HCT116 (cell line): ENCODE measurements around the gene KIF13A. TPM values are rescaled to one million over a fixed set of nuclear protein-coding genes. Genes with fewer than 3 reads are reported as not detected.

ENCODE experiments used
- ATAC-seq: fragments of 200-7000 bp; cut with Tn5 transposase; 2 replicates; pipeline ENCODE4 v1.9.1; 2020; ENCODE audit warnings: mild to moderate bottlenecking, moderate library complexity
- BruUV-seq: library from RNA; stranded (reverse); fragments of 400-500 nt; replicated peaks from 2 replicates; lab custom pipeline; 2021; lab: Mats Ljungman, UMichigan
- CTCF ChIA-PET: fragments of 300-600 bp; sonication (Branson Sonifier 250); formaldehyde crosslinking; loops from one replicate; lab custom pipeline; 2021; ENCODE audit warnings: antibody characterized with exemption; lab: Charles Lee
- POLR2A ChIA-PET: fragments of 300-600, 350-600 bp; sonication (Branson Sonifier 250); formaldehyde crosslinking; loops from one replicate; lab custom pipeline; 2021; ENCODE audit warnings: antibody characterized with exemption; lab: Charles Lee
- RAD21 ChIA-PET, 2 experiments: fragments of 300-600 bp; sonication (Branson Sonifier 250); formaldehyde crosslinking; loops; one replicate each; lab custom pipeline; 2023; ENCODE audit warnings: low total read pairs in 2 of 2; ENCODE audit not compliant: uncharacterized antibody in 2 of 2, unreplicated experiment in 2 of 2, low non-redundant PET in 1 of 2; lab: Charles Lee
- DNase-seq: peaks from one replicate; pipeline ENCODE4 v3.0.0-alpha.2; 2010; ENCODE audit warnings: low read depth, low spot score
- H2AFZ ChIP-seq: fragments of 200-600 bp; shearing (Covaris generic), sonication (generic); 2 replicates; pipeline ENCODE4 v1.6.1; 2017; ENCODE audit warnings: low read depth, mixed run types, mixed read lengths, antibody characterized with exemption, low read length; ENCODE audit not compliant: poor library complexity, severe bottlenecking
- H3K27ac ChIP-seq: 2 replicates; pipeline ENCODE4 v1.5.1; 2012; ENCODE audit warnings: low read depth, low read length
- H3K27me3 ChIP-seq: fragments of 200-600 bp; sonication (generic); 2 replicates; pipeline ENCODE4 v1.6.1; 2016; ENCODE audit warnings: mixed run types, low read length, mixed read lengths; ENCODE audit not compliant: insufficient read depth
- H3K36me3 ChIP-seq, 2 experiments: fragments of 200-500 bp in 1 of 2; fragments of 200-600 bp in 1 of 2; sonication (Bioruptor generic) in 1 of 2; sonication (generic) in 1 of 2; 2 replicates each; pipeline versions ENCODE4 v1.5.1 to v1.6.1; 2014 to 2016; ENCODE audit warnings: low read length in 2 of 2, inconsistent platforms in 1 of 2, mixed read lengths in 1 of 2, mixed run types in 1 of 2; ENCODE audit not compliant: insufficient read depth in 2 of 2, control insufficient read depth in 1 of 2
- H3K4me1 ChIP-seq, 2 experiments: fragments of 200-600 bp in 1 of 2; sonication (generic) in 1 of 2; 2 replicates each; pipeline versions ENCODE4 v1.5.1 to v1.6.1; 2012 to 2017; ENCODE audit warnings: low read length in 2 of 2, inconsistent platforms in 1 of 2, mild to moderate bottlenecking in 1 of 2, mixed read lengths in 1 of 2, mixed run types in 1 of 2, moderate library complexity in 1 of 2; ENCODE audit not compliant: insufficient read depth in 2 of 2, control insufficient read depth in 1 of 2
- H3K4me2 ChIP-seq: fragments of 200-600 bp; sonication (generic); 2 replicates; pipeline ENCODE4 v1.6.1; 2017; ENCODE audit warnings: mixed run types, low read length, mixed read lengths
- H3K4me3 ChIP-seq, 2 experiments: fragments of 200-600 bp in 1 of 2; sonication (generic) in 1 of 2; replicated peaks in 1 of 2; 2 replicates each; pipeline ENCODE4 v1.5.1; 2011 to 2016; ENCODE audit warnings: low read length in 2 of 2, control low read depth in 1 of 2, low read depth in 1 of 2, mild to moderate bottlenecking in 1 of 2, mixed read lengths in 1 of 2, mixed run types in 1 of 2
- H3K79me2 ChIP-seq: fragments of 200-600 bp; sonication (generic); 2 replicates; pipeline ENCODE4 v1.6.1; 2017; ENCODE audit warnings: mild to moderate bottlenecking, mixed run types, low read length, moderate library complexity, mixed read lengths; ENCODE audit not compliant: insufficient read depth
- H3K9ac ChIP-seq: fragments of 200-600 bp; sonication (generic); 2 replicates; pipeline ENCODE4 v1.6.1; 2016; ENCODE audit warnings: low read length, mixed read lengths
- H3K9me2 ChIP-seq: fragments of 200-600 bp; sonication (generic), shearing (Covaris generic); 2 replicates; pipeline ENCODE4 v1.6.1; 2017; ENCODE audit warnings: mixed run types, mild to moderate bottlenecking, moderate library complexity; ENCODE audit not compliant: insufficient read depth
- H3K9me3 ChIP-seq, 2 experiments: fragments of 200-500 bp in 1 of 2; fragments of 200-600 bp in 1 of 2; sonication (Bioruptor generic) in 1 of 2; sonication (generic) in 1 of 2; 2 replicates each; pipeline ENCODE4 v1.6.1; 2014 to 2017; ENCODE audit warnings: low read length in 2 of 2, mixed read lengths in 2 of 2, inconsistent platforms in 1 of 2, low read depth in 1 of 2, mild to moderate bottlenecking in 1 of 2, mixed run types in 1 of 2, moderate library complexity in 1 of 2; ENCODE audit not compliant: control insufficient read depth in 1 of 2, insufficient read depth in 1 of 2
- H4K20me1 ChIP-seq: fragments of 200-600 bp; sonication (generic), shearing (Covaris generic); 2 replicates; pipeline ENCODE4 v1.6.1; 2017; ENCODE audit warnings: mixed run types, mild to moderate bottlenecking, moderate library complexity; ENCODE audit not compliant: insufficient read depth
- ATF3 ChIP-seq: IDR thresholded peaks from 2 replicates; pipeline ENCODE4 v1.6.1; 2012
- CBX3 ChIP-seq: IDR thresholded peaks from 2 replicates; pipeline ENCODE4 v1.6.1; 2012; ENCODE audit warnings: low read depth
- CTCF ChIP-seq, 3 experiments: fragments of 200-600 bp in 1 of 3; sonication (generic) in 1 of 3; IDR thresholded peaks in 2 of 3; conservative IDR thresholded peaks in 1 of 3; 2 replicates each; pipeline ENCODE4 v1.5.1; 2012 to 2017; ENCODE audit warnings: low read depth in 2 of 3, low read length in 2 of 3, antibody characterized with exemption in 1 of 3, borderline replicate concordance in 1 of 3, control low read depth in 1 of 3, mild to moderate bottlenecking in 1 of 3, mixed read lengths in 1 of 3, mixed run types in 1 of 3, moderate library complexity in 1 of 3; ENCODE audit not compliant: insufficient read depth in 1 of 3
- ELF1 ChIP-seq: IDR thresholded peaks from 2 replicates; pipeline ENCODE4 v1.6.1; 2012; ENCODE audit warnings: low read depth, borderline replicate concordance
- EZH2phosphoT487 ChIP-seq: fragments of 200-600 bp; IDR thresholded peaks from 2 replicates; pipeline ENCODE4 v1.6.1; 2018; ENCODE audit warnings: antibody characterized with exemption, borderline replicate concordance
- POLR2A ChIP-seq: IDR thresholded peaks from 2 replicates; pipeline ENCODE4 v1.7.0; 2011; ENCODE audit warnings: borderline replicate concordance; ENCODE audit not compliant: insufficient read depth, insufficient read length; ENCODE audit errors: extremely low read depth
- POLR2AphosphoS5 ChIP-seq: IDR thresholded peaks from 2 replicates; pipeline ENCODE4 v1.6.1; 2011; ENCODE audit warnings: mild to moderate bottlenecking, low read depth, low read length, moderate library complexity
- RAD21 ChIP-seq: IDR thresholded peaks from 2 replicates; pipeline ENCODE4 v1.6.1; 2012; ENCODE audit warnings: low read depth, mild to moderate bottlenecking
- SP1 ChIP-seq: IDR thresholded peaks from 2 replicates; pipeline ENCODE4 v1.6.1; 2012; ENCODE audit warnings: low read depth
- TCF7L2 ChIP-seq: IDR thresholded peaks from 2 replicates; pipeline ENCODE4 v1.7.0; 2011; ENCODE audit warnings: borderline replicate concordance, inconsistent platforms; ENCODE audit not compliant: insufficient read depth, insufficient read length; ENCODE audit errors: extremely low read depth
- ZBTB33 ChIP-seq: IDR thresholded peaks from 2 replicates; pipeline ENCODE4 v1.6.1; 2011; ENCODE audit warnings: mild to moderate bottlenecking, low read length, moderate library complexity; ENCODE audit not compliant: insufficient replicate concordance; ENCODE audit errors: extremely low read depth
- ZFX ChIP-seq: fragments of 450-650 bp; IDR thresholded peaks from 2 replicates; pipeline ENCODE4 v1.6.1; 2017
- ZNF274 ChIP-seq: fragments of 200-500 bp; sonication (Bioruptor generic); IDR thresholded peaks from 2 replicates; pipeline ENCODE4 v1.6.1; 2014; ENCODE audit warnings: mild to moderate bottlenecking, low read depth, low read length, inconsistent platforms
- intact Hi-C: fragments of 100-400 bp; cut with micrococcal nuclease; formaldehyde crosslinking; loops from 2 replicates; pipeline ENCODE4 v1.10.0; 2022
- total RNA-seq: library from RNA; stranded (reverse); gene quantifications from one replicate; pipeline ENCODE4 v1.2.1, GENCODE V29; 2021; ENCODE audit not compliant: unreplicated experiment

KIF13A gene
- total RNA-seq, 1 experiment from 2014 or later, result 23.1 TPM

- Histone ChIP-seq H3K4me1 (no peaks in the 10 kb centered on the region), H3K9me2 (no peaks in the 10 kb centered on the region), H3K79me2 (no peaks in the 10 kb centered on the region), H2AFZ (no peak overlapping the region), H3K27ac (no peak overlapping the region), H3K4me3 (no peak overlapping the region), H3K27me3 (no peaks in the 10 kb centered on the region), H4K20me1 (no peaks in the 10 kb centered on the region), H3K4me2 (no peak overlapping the region), H3K9me3 (peaks cover 5 to 11% of the 10 kb centered on the region in 2 experiments; a peak in 2 of 4 replicates), H3K36me3 (no peaks in the 10 kb centered on the region; a peak in 1 of 4 replicates), H3K9ac (no peak overlapping the region)
- ATAC-seq, result no peak
- no peak for DNase-seq
- BruUV-seq, result no TSS peak
- intact Hi-C loops, result no loop called here
- ChIA-PET POLR2A (no interaction called here), RAD21 (no interaction called here), CTCF (no interaction called here)
- no peak for TF ChIP-seq SP1
- no peak for TF ChIP-seq ELF1
- no peak for TF ChIP-seq ATF3
- no peak for TF ChIP-seq RAD21
- no peak for TF ChIP-seq CTCF (IDR thresholded peaks at IDR 0.05 in 2 of 3, conservative IDR thresholded peaks at IDR 0.05 in 1 of 3; ENCODE audit: borderline replicate concordance in 1 of 3, insufficient read depth in 1 of 3, low read depth in 2 of 3, low read length in 2 of 3)
- no peak for TF ChIP-seq POLR2AphosphoS5
- 0 out of 2 replicates have a peak, but pooled peaks have one; percentile 20 for TF ChIP-seq CBX3
- no peak for TF ChIP-seq ZFX
Observed at GRCh38 chr6:17894905-17895304, 92.5 kb downstream of the KIF13A start.

DNA sequence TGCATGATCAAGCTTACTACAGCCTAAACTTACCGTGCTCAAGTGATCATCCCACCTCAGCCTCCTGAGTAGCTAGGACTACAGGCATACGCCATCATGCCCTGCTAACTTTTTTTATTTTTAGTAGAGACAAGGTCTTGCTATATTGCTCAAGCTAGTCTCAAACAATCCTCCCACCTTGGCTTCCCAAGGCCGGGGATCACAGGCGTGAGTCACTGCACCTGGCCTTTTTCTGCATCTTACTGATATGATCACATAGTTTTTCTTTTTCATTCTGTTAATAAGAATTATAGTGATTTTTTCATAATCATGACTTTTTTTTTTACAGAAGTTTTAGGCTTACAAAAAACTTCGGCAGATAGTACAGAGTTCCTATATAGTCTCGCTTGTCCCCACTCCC, 93.2 kb downstream of the KIF13A start:
- Histone ChIP-seq H3K9me3 (peaks cover 5 to 11% of the 10 kb centered on the region in 2 experiments; a peak in 2 of 4 replicates), H3K9ac (no peak overlapping the region), H3K4me3 (no peak overlapping the region), H3K9me2 (no peaks in the 10 kb centered on the region), H3K27me3 (no peaks in the 10 kb centered on the region), H3K4me2 (no peak overlapping the region), H3K79me2 (no peaks in the 10 kb centered on the region), H3K36me3 (no peaks in the 10 kb centered on the region; a peak in 1 of 4 replicates), H4K20me1 (no peaks in the 10 kb centered on the region), H2AFZ (no peak overlapping the region), H3K27ac (no peak overlapping the region), H3K4me1 (no peaks in the 10 kb centered on the region)
- RAD21 ChIA-PET, result no interaction called here
- intact Hi-C loops, result no loop called here
- no peak for ATAC-seq
- no TSS peak for BruUV-seq
- DNase-seq, result no peak
- POLR2A ChIA-PET, result no interaction called here
- CTCF ChIA-PET, result no interaction called here
- TF ChIP-seq POLR2A (no peak), ZNF274 (no peak), CTCF (IDR thresholded peaks at IDR 0.05 in 2 of 3, conservative IDR thresholded peaks at IDR 0.05 in 1 of 3; ENCODE audit: borderline replicate concordance in 1 of 3, insufficient read depth in 1 of 3, low read depth in 2 of 3, low read length in 2 of 3) (no peak), RAD21 (no peak), EZH2phosphoT487 (no peak), ZBTB33 (no peak), POLR2AphosphoS5 (no peak), TCF7L2 (no peak)
